Naive thymus-derived CD8-positive, alpha-beta T cell (primary cell): Measurements from ENCODE around the gene NOP14. TPM values are rescaled to one million over a fixed set of nuclear protein-coding genes. Genes with fewer than 3 reads are reported as not detected.
A peak's percentile ranks its signal among the peaks of the same experiment; 100 is the strongest.
"Not testable (repeated sequence)": the region's sequence is repeated elsewhere in the genome, so short reads cannot be mapped to it uniquely, and the experiment has no call there.

Experiments
- ATAC-seq, 2 donors: fragments of 150-1000 bp; cut with Tn5 transposase in 1 of 2; sonication (Bioruptor Pico), chemical (Tn5 transposase) in 1 of 2; 1 replicate in 1 of 2; 2 replicates in 1 of 2; pipeline ENCODE4 v1.10.0; 2021; ENCODE audit warnings: mild to moderate bottlenecking in 2 of 2, moderate library complexity in 2 of 2
- POLR2A ChIA-PET: fragments of 350-600 bp; sonication (Branson Sonifier 250); formaldehyde crosslinking; loops from one replicate; lab custom pipeline; 2021; ENCODE audit warnings: antibody characterized with exemption; lab: Charles Lee
- DNase-seq, 10 donors: peaks; one replicate each; pipeline versions ENCODE4 v3.0.0 to v3.0.0-alpha.2; 2020 to 2022
- H3K27ac Mint-ChIP-seq, 10 donors: one replicate each; pipeline ENCODE4 v1.8.0; 2020 to 2022; ENCODE audit warnings: mild to moderate bottlenecking in 10 of 10, mixed read lengths in 10 of 10, moderate library complexity in 4 of 10, inconsistent platforms in 1 of 10
- H3K27me3 Mint-ChIP-seq, 5 donors: one replicate each; pipeline ENCODE4 v1.8.0; 2021 to 2022; ENCODE audit warnings: mixed read lengths in 5 of 5
- H3K36me3 Mint-ChIP-seq, 3 donors: one replicate each; pipeline ENCODE4 v1.8.0; 2020 to 2022; ENCODE audit warnings: mixed read lengths in 3 of 3, mild to moderate bottlenecking in 2 of 3, inconsistent platforms in 1 of 3
- H3K4me1 Mint-ChIP-seq, 4 donors: one replicate each; pipeline ENCODE4 v1.8.0; 2021 to 2022; ENCODE audit warnings: mixed read lengths in 4 of 4
- H3K4me3 Mint-ChIP-seq, 10 donors: one replicate each; pipeline ENCODE4 v1.8.0; 2020 to 2022; ENCODE audit warnings: mild to moderate bottlenecking in 10 of 10, mixed read lengths in 10 of 10, moderate library complexity in 6 of 10, inconsistent platforms in 1 of 10
- H3K9me3 Mint-ChIP-seq, 9 donors: one replicate each; pipeline ENCODE4 v1.8.0; 2020 to 2022; ENCODE audit warnings: mixed read lengths in 9 of 9, mild to moderate bottlenecking in 3 of 9, inconsistent platforms in 1 of 9, moderate library complexity in 1 of 9
- polyA plus RNA-seq, 3 donors: library from polyadenylated mRNA; unstranded; fragments of 300-500 nt; fragmentation: Illumina TruSeq; gene quantifications; one replicate each; pipeline ENCODE4 v1.2.3, GENCODE V29; 2021
- total RNA-seq, 8 experiments: library from RNA in 2 of 8; stranded (reverse) in 2 of 8; gene quantifications; one replicate each; pipeline ENCODE4 v1.2.3 and lab custom pipeline; 2021 to 2026

Gene NOP14
- total and polyA plus RNA-seq, 5 experiments from 2014 or later: 10.8 to 47.8 (median 31.8) TPM

GRCh38 chr4:2981256-2981819 lies 18.1 kb upstream of the NOP14 start:
- Mint-ChIP-seq H3K27me3 (peaks cover 0 to 4% (median 0%) of the 10 kb centered on the region in 5 donors), H3K4me3 (no peak overlapping the region), H3K4me1 (peaks cover 0 to 4% (median 2%) of the 10 kb centered on the region in 4 donors), H3K9me3 (peaks cover 0 to 12% (median 0%) of the 10 kb centered on the region in 9 donors), H3K36me3 (no peaks in the 10 kb centered on the region), H3K27ac (no peak overlapping the region)
- POLR2A ChIA-PET: no interaction called here
- no peak for ATAC-seq
- DNase-seq: no peak

- POLR2A ChIA-PET: interaction anchor here (0.6 kb wide), 1 partner anchor 1305 kb away, joined by 3 read pairs; no protein-coding TSS in a partner anchor
- Mint-ChIP-seq H3K4me3 (no peak overlapping the region), H3K36me3 (no peaks in the 10 kb centered on the region), H3K9me3 (peaks cover 0 to 10% (median 0%) of the 10 kb centered on the region in 9 donors), H3K27ac (no peak overlapping the region), H3K27me3 (peaks cover 0 to 1% (median 0%) of the 10 kb centered on the region in 5 donors), H3K4me1 (peaks cover 0 to 4% (median 2%) of the 10 kb centered on the region in 4 donors)
- ATAC-seq (no peak), DNase-seq (no peak)
These were observed 14.2 kb upstream of the NOP14 start for GRCh38 chr4:2977211-2978088.

GRCh38 chr4:2971275-2971674 lies 8.1 kb upstream of the NOP14 start:
- Mint-ChIP-seq H3K9me3 (no peaks in the 10 kb centered on the region), H3K36me3 (no peaks in the 10 kb centered on the region), H3K27me3 (no peaks in the 10 kb centered on the region), H3K4me1 (no peaks in the 10 kb centered on the region), H3K27ac (peak overlapping the region in 1 of 10 donors; percentile 19), H3K4me3 (no peak overlapping the region)
- no peak for ATAC-seq
- POLR2A ChIA-PET: no interaction called here
- DNase-seq: no peak

GRCh38 chr4:2968381-2968780 lies 5.2 kb upstream of the NOP14 start:
- no peak overlapping the region for H3K4me3 Mint-ChIP-seq
- H3K36me3 Mint-ChIP-seq: no peaks in the 10 kb centered on the region
- no peaks in the 10 kb centered on the region for H3K27me3 Mint-ChIP-seq
- DNase-seq (no peak), ATAC-seq (no peak)
- no peaks in the 10 kb centered on the region for H3K9me3 Mint-ChIP-seq
- POLR2A ChIA-PET: interaction anchor here (0.6 kb wide), 1 partner anchor 513 kb away, joined by 3 read pairs; no protein-coding TSS in a partner anchor
- no peak overlapping the region for H3K27ac Mint-ChIP-seq
- H3K4me1 Mint-ChIP-seq: peaks cover 0 to 12% (median 6%) of the 10 kb centered on the region in 4 donors

DNA sequence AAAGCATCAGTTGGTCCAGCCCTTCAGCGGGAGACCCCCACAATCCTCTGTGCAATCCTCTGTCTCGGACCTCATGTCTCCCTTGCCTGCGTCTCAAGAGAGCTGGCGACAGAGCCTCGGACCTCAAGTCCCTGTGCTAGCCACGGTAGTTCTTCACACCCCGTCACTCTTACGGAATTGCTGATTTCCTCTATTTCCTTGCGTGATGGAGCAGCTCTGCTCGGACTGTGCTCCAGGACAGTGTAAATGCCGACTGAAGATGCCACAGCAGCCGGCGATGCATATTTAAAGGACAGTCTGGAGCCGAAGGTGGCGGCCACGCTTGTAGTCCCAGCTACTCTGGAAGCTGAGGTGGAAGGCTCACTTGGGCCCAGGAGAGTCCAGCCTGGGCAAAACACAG lies 2.1 kb upstream of the NOP14 start:
- peaks cover 13 to 29% (median 21%) of the 10 kb centered on the region in 4 donors for H3K4me1 Mint-ChIP-seq
- peak overlapping the region in 5 of 10 donors; percentile 26 to 71 (median 46) for H3K27ac Mint-ChIP-seq
- DNase-seq: no peak
- H3K27me3 Mint-ChIP-seq: no peaks in the 10 kb centered on the region
- no peak for ATAC-seq
- POLR2A ChIA-PET: interaction anchor here (0.5 to 0.7 kb wide), 2 partner anchors 54 to 1942 kb away, joined by 3 read pairs; no protein-coding TSS in a partner anchor
- H3K9me3 Mint-ChIP-seq: no peaks in the 10 kb centered on the region
- H3K36me3 Mint-ChIP-seq: peaks cover 0 to 2% (median 0%) of the 10 kb centered on the region in 3 donors
- peak overlapping the region in 9 of 10 donors; percentile 12 to 91 (median 39) for H3K4me3 Mint-ChIP-seq

DNA sequence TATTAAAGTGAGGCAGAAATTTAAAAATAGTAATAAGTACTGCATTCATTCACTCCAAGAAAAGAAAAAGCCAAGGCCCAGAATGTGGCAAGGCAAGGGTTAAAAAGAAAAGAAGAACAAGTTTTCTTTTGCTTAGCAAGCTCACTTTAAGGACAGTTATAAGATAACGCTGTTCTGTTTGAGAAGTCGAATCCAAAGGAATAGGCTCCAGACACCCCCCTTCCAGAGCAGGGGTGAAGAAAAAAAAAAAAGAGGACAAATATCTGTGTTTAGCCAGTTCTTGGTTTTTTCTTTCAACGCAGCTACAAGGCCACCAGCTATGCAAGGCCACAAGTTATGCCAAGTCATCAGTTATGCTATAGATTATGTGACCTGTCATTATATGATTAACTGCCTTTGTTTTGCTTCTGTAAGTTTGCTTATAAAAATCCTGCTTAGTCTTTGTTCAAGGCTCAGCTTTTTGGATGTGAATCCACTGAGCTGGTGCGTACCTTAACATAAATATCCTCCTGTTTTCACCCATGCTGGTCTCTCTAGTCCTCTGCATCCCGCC lies 1.6 kb upstream of the NOP14 start:
- ATAC-seq (no peak), DNase-seq (no peak)
- Mint-ChIP-seq H3K4me1 (peaks cover 13 to 34% (median 25%) of the 10 kb centered on the region in 4 donors), H3K36me3 (peaks cover 0 to 6% (median 0%) of the 10 kb centered on the region in 3 donors), H3K27ac (peak overlapping the region in 7 of 10 donors; percentile 7 to 89 (median 65)), H3K27me3 (no peaks in the 10 kb centered on the region), H3K9me3 (no peaks in the 10 kb centered on the region), H3K4me3 (peak overlapping the region; percentile 79 to 92 (median 88))
- POLR2A ChIA-PET: interaction anchor here (0.7 to 4.0 kb wide), 4 partner anchors 29 to 153 kb away, joined by 3 to 28 read pairs (median 10); no protein-coding TSS in a partner anchor

- DNase-seq: no peak
- peak in 1 of 2 donors; percentile 20 for ATAC-seq
- POLR2A ChIA-PET: interaction anchor here (0.7 to 4.0 kb wide), 12 partner anchors 10 to 1093 kb away, joined by 3 to 28 read pairs (median 4); partner anchors contain the start of genes HTT, HTT-AS and NSD2
- H3K36me3 Mint-ChIP-seq: peaks cover 0 to 11% (median 0%) of the 10 kb centered on the region in 3 donors
- no peaks in the 10 kb centered on the region for H3K27me3 Mint-ChIP-seq
- H3K4me3 Mint-ChIP-seq: peak overlapping the region; percentile 79 to 92 (median 88)
- H3K27ac Mint-ChIP-seq: peak overlapping the region in 9 of 10 donors; percentile 7 to 90 (median 82)
- no peaks in the 10 kb centered on the region for H3K9me3 Mint-ChIP-seq
- H3K4me1 Mint-ChIP-seq: peaks cover 16 to 41% (median 31%) of the 10 kb centered on the region in 4 donors
These were observed 813 bp upstream of the NOP14 start for GRCh38 chr4:2963966-2964471.

DNA sequence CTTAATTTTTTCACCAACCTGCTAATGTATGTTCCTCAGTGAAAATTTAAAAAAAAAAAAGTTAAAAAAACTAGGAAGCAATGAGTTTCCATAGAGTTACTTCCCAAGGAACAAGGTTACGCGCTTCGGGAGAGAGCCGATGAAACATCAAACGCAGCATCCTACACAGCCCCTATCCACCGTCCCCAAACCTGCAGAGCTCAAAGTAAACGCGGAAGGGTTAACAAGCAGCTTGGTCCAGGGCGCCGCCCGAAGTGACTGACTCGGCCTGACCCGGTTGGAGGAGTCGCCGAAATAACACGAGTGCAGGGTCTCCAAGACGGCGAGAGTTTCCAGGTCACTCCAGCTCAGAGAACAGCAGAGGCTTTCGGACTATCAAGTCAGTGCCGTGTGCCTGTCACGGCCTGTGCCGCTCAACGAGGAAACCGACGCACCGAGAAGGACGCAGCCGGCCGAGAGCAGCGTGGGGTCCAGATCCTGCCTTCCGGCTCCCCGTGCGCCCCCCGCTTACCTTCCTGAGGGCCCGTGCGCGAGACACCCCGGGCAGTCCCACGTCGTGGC lies 512 bp downstream of the NOP14 start:
- no peaks in the 10 kb centered on the region for H3K27me3 Mint-ChIP-seq
- POLR2A ChIA-PET: interaction anchor here (0.6 to 4.0 kb wide), 16 partner anchors 16 to 1718 kb away, joined by 3 to 28 read pairs (median 3); partner anchors contain the start of gene TNIP2
- H3K9me3 Mint-ChIP-seq: no peaks in the 10 kb centered on the region
- peak; percentile 34 to 37 for ATAC-seq
- H3K27ac Mint-ChIP-seq: peak overlapping the region; percentile 81 to 96 (median 89)
- DNase-seq: peak in 1 of 10 donors; percentile 9
- peaks cover 23 to 55% (median 39%) of the 10 kb centered on the region in 4 donors for H3K4me1 Mint-ChIP-seq
- H3K36me3 Mint-ChIP-seq: peaks cover 0 to 25% (median under 1%) of the 10 kb centered on the region in 3 donors
- peak overlapping the region; percentile 79 to 91 (median 88) for H3K4me3 Mint-ChIP-seq

GRCh38 chr4:2961811-2962441 lies 1.3 kb downstream of the NOP14 start:
- H3K36me3 Mint-ChIP-seq: peaks cover 1 to 32% (median 3%) of the 10 kb centered on the region in 3 donors
- no peaks in the 10 kb centered on the region for H3K27me3 Mint-ChIP-seq
- H3K27ac Mint-ChIP-seq: peak overlapping the region; percentile 81 to 96 (median 89)
- POLR2A ChIA-PET: interaction anchor here (0.6 to 4.0 kb wide), 13 partner anchors 15 to 206 kb away, joined by 3 to 28 read pairs (median 4); partner anchors contain the start of gene TNIP2
- H3K4me1 Mint-ChIP-seq: peaks cover 25 to 59% (median 41%) of the 10 kb centered on the region in 4 donors
- DNase-seq (peak in 4 of 10 donors; percentile 37 to 51 (median 46)), ATAC-seq (peak; percentile 18 to 29)
- peak overlapping the region; percentile 79 to 91 (median 88) for H3K4me3 Mint-ChIP-seq
- no peaks in the 10 kb centered on the region for H3K9me3 Mint-ChIP-seq

DNA sequence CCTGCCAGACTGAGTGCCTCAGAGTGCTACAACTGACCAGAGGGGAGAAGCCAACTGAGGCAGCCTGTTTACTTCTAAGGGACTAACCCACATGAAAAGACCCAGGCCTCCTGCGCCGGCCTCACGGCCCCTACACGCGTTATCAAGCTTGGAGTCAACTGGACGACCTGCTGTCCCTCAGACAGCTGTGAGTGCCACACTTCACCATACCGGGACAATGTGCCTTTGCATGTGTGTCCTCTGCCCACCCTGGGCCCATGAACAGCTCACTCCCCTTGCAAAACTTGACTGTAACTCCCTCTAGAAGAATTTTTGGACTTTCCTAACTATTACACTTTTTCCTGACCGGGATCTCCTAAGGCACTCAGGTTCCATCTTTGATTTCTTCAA lies 1.8 kb downstream of the NOP14 start:
- peaks cover 25 to 59% (median 43%) of the 10 kb centered on the region in 4 donors for H3K4me1 Mint-ChIP-seq
- DNase-seq: peak in 1 of 10 donors; percentile 21
- ATAC-seq: no peak
- no peaks in the 10 kb centered on the region for H3K9me3 Mint-ChIP-seq
- no peaks in the 10 kb centered on the region for H3K27me3 Mint-ChIP-seq
- H3K27ac Mint-ChIP-seq: peak overlapping the region; percentile 81 to 96 (median 89)
- peak overlapping the region; percentile 79 to 91 (median 88) for H3K4me3 Mint-ChIP-seq
- peaks cover 3 to 37% (median 4%) of the 10 kb centered on the region in 3 donors for H3K36me3 Mint-ChIP-seq
- POLR2A ChIA-PET: interaction anchor here (1.0 to 4.0 kb wide), 8 partner anchors 14 to 195 kb away, joined by 3 to 28 read pairs (median 4); no protein-coding TSS in a partner anchor

- POLR2A ChIA-PET: interaction anchor here (0.7 kb wide), 1 partner anchor 72 kb away, joined by 4 read pairs; no protein-coding TSS in a partner anchor
- Mint-ChIP-seq H3K36me3 (peaks cover 3 to 47% (median 8%) of the 10 kb centered on the region in 3 donors), H3K27ac (peak overlapping the region in 3 of 10 donors; percentile 45 to 89 (median 65)), H3K4me3 (peak overlapping the region in 8 of 10 donors; percentile 5 to 80 (median 42)), H3K4me1 (peaks cover 25 to 59% (median 46%) of the 10 kb centered on the region in 4 donors)
- not testable (repeated sequence) for H3K27me3 Mint-ChIP-seq, ATAC-seq, DNase-seq, H3K9me3 Mint-ChIP-seq
These were observed 2.8 kb downstream of the NOP14 start for GRCh38 chr4:2960450-2960849.
